Liver (tissue), 3 donors: ENCODE data around the gene KDM2A.
"Not testable (repeated sequence)": the region's sequence is repeated elsewhere in the genome, so short reads cannot be mapped to it uniquely, and the experiment has no call there.

ENCODE experiments used
- CTCF ChIP-seq: fragments of 150-350 bp; IDR thresholded peaks from 2 replicates; pipeline ENCODE4 v1.5.1; 2017; ENCODE audit warnings: improper control_type of control experiment, low read depth, low read length; ENCODE audit not compliant: missing input control
- HNF4A ChIP-seq, 2 donors: conservative IDR thresholded peaks; 2 replicates each; pipeline ENCODE4 v1.6.1; 2016; ENCODE audit warnings: antibody characterized with exemption in 2 of 2, mild to moderate bottlenecking in 2 of 2
- REST ChIP-seq: IDR thresholded peaks from 2 replicates; pipeline ENCODE4 v1.6.1; 2016; ENCODE audit warnings: antibody characterized with exemption, mild to moderate bottlenecking
- RXRA ChIP-seq, 2 donors: IDR thresholded peaks; 2 replicates each; pipeline ENCODE4 v1.6.1; 2017 to 2018; ENCODE audit warnings: antibody characterized with exemption in 2 of 2, mild to moderate bottlenecking in 1 of 2
- TAF1 ChIP-seq: conservative IDR thresholded peaks from 2 replicates; pipeline ENCODE4 v1.6.1; 2016; ENCODE audit warnings: antibody characterized with exemption, mild to moderate bottlenecking
- YY1 ChIP-seq: IDR thresholded peaks from 2 replicates; pipeline ENCODE4 v1.6.1; 2016; ENCODE audit warnings: antibody characterized with exemption, mild to moderate bottlenecking
- donor health status: healthy.
- donor health status: healthy.

GRCh38 chr11:67198781-67199180, 79.7 kb downstream of the KDM2A start:
- TF ChIP-seq YY1; REST; TAF1; CTCF; HNF4A (conservative IDR thresholded peaks at IDR 0.05); RXRA (IDR thresholded peaks at IDR 0.05): not testable (repeated sequence)
